Measurements from ENCODE around the gene CARMIL1.

Gene CARMIL1

DNA sequence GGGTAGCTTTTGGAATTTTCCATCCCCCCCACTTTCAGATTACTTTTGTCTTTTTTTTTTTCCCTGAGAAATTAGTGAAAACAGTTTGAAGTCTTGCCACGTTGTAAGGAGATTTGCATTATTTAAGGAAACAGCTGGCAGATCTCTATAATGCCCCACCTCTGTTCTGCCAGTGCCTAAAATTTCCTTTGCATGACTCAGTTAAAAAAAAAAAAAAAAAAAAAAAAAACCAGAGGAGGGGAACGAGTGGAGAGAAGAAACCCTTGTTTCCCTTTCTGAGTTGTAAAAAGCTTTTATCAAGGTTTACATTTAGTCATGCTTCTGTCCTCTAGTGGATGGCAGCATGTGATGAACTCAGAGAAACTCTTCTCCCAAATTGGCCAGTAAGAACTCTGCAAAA lies 33.5 kb downstream of the CARMIL1 start:
- Histone ChIP-seq H3K9ac (ENCODE audit: low read length) (no peak overlapping the region), H3K4me3 (ENCODE audit: low read depth in 1 of 2, low read length in 2 of 2) (no peak overlapping the region), H3K27ac (ENCODE audit: low read depth, low read length) (peak overlapping the region; percentile 3), H3K27me3 (ENCODE audit: control insufficient read depth in 1 of 2, insufficient read depth in 2 of 2, low read length in 2 of 2) (no peaks in the 10 kb centered on the region), H3K9me3 (ENCODE audit: low read length) (no peaks in the 10 kb centered on the region), H3K36me3 (ENCODE audit: insufficient read depth, low read length) (no peaks in the 10 kb centered on the region), H3K4me1 (ENCODE audit: insufficient read depth, low read length) (no peaks in the 10 kb centered on the region)

DNA sequence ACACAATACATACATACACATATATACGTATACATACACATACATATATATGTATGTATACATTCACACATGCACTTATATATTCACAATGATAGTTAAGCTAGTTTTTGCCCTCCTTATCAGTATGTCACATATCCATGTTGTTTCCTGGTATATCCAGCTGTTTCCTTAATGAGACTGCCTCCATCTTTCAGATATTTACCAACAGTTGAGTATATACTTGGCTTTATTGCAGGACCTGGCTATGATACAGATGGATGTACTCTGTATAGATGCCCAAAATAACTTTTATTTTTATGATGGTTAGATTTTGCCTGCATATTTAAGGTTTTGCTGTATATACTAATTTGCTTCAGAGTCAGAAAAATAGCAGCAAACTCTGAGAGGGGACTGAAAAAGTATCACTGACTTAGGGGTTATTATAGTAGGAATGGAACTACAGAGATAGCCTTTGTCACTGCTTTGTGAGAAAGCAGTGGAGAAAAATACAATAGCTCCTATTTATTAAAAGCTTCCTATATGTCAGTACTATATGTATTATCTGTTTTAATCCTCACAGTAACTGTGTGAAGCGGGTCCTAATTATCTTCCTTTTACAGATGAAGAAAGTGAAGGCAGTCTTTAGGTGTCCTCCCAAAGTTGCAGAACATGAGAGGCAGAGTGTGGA lies 35.5 kb downstream of the CARMIL1 start:
- Histone ChIP-seq H3K4me1 (ENCODE audit: insufficient read depth, low read length) (no peaks in the 10 kb centered on the region), H3K27me3 (ENCODE audit: control insufficient read depth in 1 of 2, insufficient read depth in 2 of 2, low read length in 2 of 2) (no peaks in the 10 kb centered on the region), H3K36me3 (ENCODE audit: insufficient read depth, low read length) (no peaks in the 10 kb centered on the region), H3K9ac (ENCODE audit: low read length) (no peak overlapping the region), H3K27ac (ENCODE audit: low read depth, low read length) (no peak overlapping the region), H3K9me3 (ENCODE audit: low read length) (no peaks in the 10 kb centered on the region), H3K4me3 (ENCODE audit: low read depth in 1 of 2, low read length in 2 of 2) (no peak overlapping the region)

DNA sequence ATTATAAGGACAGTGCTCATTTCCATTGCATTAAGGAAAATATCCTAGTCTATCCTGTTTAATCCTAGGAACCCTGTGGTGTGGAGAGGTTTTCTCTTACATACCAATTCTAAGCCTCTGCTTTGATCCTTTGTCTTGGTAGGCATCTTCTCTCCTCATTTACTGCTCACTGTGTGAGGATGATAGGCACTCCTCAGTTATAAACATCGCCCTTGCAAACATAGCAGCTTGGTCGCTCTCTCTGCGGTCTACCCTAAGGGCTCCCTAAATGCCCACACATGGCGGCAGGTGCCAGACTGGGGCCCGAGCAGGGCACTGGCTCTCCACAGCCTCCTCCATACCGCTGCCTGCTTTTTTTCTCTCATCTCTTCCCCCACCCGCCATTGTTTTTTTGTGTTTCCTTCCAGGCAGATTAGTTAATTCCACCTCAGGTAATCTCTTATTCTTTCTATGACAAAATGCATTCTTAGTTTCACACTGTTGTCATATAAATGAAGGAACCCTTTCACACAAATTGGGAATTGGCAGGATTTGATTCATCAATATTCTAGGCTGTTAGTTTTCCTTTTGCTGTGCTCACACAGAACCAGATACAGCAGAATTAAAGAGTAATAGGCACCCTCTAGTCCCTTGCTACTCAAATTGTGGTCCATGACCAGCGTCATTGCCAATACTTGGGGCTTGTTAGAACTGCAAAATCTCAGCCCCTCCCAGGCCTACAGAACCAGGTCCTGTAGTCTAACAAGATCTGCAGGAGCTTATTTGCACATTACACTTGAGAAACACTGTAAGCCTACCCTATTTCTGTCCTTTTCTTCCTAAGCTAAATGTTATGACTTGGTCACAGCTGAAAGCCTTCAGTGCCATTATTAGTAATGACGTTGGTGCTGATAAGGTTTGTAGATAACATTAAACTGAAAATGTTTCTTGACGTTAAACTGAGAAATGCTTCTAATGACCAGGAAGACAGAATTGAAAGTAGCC lies 36.3 kb downstream of the CARMIL1 start:
- Histone ChIP-seq H3K9me3 (ENCODE audit: low read length) (no peaks in the 10 kb centered on the region), H3K36me3 (ENCODE audit: insufficient read depth, low read length) (no peaks in the 10 kb centered on the region), H3K27me3 (ENCODE audit: control insufficient read depth in 1 of 2, insufficient read depth in 2 of 2, low read length in 2 of 2) (no peaks in the 10 kb centered on the region), H3K4me3 (ENCODE audit: low read depth in 1 of 2, low read length in 2 of 2) (no peak overlapping the region), H3K4me1 (ENCODE audit: insufficient read depth, low read length) (no peaks in the 10 kb centered on the region), H3K27ac (ENCODE audit: low read depth, low read length) (no peak overlapping the region), H3K9ac (ENCODE audit: low read length) (no peak overlapping the region)

DNA sequence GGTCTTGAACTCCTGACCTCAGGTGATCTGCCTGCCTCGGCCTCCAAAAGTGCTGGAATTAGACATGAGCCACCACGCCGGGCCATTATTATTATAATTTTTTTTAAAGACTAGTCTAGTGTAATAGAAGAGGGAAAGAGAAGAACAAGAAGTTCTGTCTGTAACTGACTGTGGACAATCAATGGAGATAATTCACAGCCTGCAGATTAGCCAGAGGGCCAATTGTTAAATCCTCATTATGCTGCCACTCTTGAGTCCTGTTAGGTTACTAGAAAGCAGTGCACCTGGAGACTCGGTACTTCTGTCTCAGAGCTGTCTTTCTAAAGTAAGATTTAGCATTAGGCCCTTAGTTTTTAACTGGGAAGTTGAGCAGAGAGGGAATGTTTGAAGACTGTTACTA lies 37.5 kb downstream of the CARMIL1 start:
- Histone ChIP-seq H3K4me3 (ENCODE audit: low read depth in 1 of 2, low read length in 2 of 2) (no peak overlapping the region), H3K4me1 (ENCODE audit: insufficient read depth, low read length) (no peaks in the 10 kb centered on the region), H3K27ac (ENCODE audit: low read depth, low read length) (no peak overlapping the region), H3K9ac (ENCODE audit: low read length) (no peak overlapping the region), H3K9me3 (ENCODE audit: low read length) (no peaks in the 10 kb centered on the region), H3K27me3 (ENCODE audit: control insufficient read depth in 1 of 2, insufficient read depth in 2 of 2, low read length in 2 of 2) (no peaks in the 10 kb centered on the region), H3K36me3 (ENCODE audit: insufficient read depth, low read length) (no peaks in the 10 kb centered on the region)

DNA sequence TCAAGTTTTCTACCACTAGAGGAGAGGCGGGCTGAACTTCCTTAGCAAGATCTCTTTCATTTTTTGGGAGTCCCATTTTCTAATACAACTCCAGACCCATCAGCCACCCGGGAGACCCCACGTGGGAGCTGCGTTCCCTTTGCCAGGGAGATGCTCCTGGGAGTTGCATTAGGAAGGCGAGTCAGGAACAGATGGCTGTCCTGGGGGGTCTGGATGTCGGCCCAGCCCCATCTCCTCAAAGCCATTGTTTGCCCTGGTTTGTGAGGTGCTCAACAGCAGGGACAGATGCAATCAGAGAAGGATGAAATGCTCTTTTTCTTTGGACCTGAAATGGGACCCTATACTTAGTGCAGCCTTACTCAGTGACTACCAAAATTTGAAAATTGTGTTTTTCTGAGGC lies 39.4 kb downstream of the CARMIL1 start:
- Histone ChIP-seq H3K27ac (ENCODE audit: low read depth, low read length) (no peak overlapping the region), H3K4me1 (ENCODE audit: insufficient read depth, low read length) (no peaks in the 10 kb centered on the region), H3K36me3 (ENCODE audit: insufficient read depth, low read length) (no peaks in the 10 kb centered on the region), H3K9ac (ENCODE audit: low read length) (no peak overlapping the region), H3K4me3 (ENCODE audit: low read depth in 1 of 2, low read length in 2 of 2) (no peak overlapping the region), H3K9me3 (ENCODE audit: low read length) (no peaks in the 10 kb centered on the region), H3K27me3 (ENCODE audit: control insufficient read depth in 1 of 2, insufficient read depth in 2 of 2, low read length in 2 of 2) (no peaks in the 10 kb centered on the region)

DNA sequence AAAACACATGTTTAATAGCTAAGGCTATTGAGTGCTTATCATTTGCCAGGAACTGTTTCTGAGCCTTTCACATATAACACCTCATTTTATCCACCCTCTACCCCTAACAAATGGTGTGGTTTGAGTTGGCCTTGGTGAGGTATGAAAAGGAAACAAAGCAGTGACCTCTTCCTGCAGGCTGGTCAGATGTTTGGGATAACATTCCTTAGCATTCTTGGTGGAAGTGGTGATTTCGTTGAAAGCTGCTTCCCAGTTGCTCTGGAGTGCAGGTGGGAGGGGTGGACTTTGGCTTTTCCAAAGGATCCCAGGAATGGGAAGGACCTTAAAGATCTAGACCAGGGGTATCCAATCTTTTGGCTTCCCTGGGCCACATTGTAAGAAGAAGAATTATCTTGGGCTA lies 41.3 kb downstream of the CARMIL1 start:
- no peak overlapping the region for H3K9ac ChIP-seq (ENCODE audit: low read length)
- no peak overlapping the region for H3K4me3 ChIP-seq (ENCODE audit: low read depth in 1 of 2, low read length in 2 of 2)
- no peaks in the 10 kb centered on the region for H3K27me3 ChIP-seq (ENCODE audit: control insufficient read depth in 1 of 2, insufficient read depth in 2 of 2, low read length in 2 of 2)
- H3K36me3 ChIP-seq (ENCODE audit: insufficient read depth, low read length) = no peaks in the 10 kb centered on the region
- no peak overlapping the region for H3K27ac ChIP-seq (ENCODE audit: low read depth, low read length)
- H3K4me1 ChIP-seq (ENCODE audit: insufficient read depth, low read length) = no peaks in the 10 kb centered on the region
- no peaks in the 10 kb centered on the region for H3K9me3 ChIP-seq (ENCODE audit: low read length)

DNA sequence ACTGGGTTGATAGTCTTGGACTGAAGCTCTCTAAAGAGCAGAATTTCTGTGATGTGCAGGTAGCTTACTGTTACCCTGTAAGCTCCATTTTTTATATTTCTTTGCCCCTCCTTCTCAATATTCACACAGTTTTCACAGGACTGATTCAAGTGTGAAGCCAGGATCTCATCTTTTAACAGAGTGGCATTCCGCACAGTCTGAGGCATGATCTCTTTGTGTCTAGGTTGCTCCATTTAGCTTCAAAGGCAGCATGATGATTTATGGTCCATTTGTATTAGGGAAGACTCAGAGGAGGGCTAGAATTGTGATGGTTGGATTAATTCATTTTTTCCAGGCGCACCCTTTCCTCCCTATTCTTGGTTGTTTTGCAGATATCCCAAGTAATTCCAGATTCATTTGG lies 43.5 kb downstream of the CARMIL1 start:
- Histone ChIP-seq H3K9me3 (ENCODE audit: low read length) (no peaks in the 10 kb centered on the region), H3K27me3 (ENCODE audit: control insufficient read depth in 1 of 2, insufficient read depth in 2 of 2, low read length in 2 of 2) (no peaks in the 10 kb centered on the region), H3K4me3 (ENCODE audit: low read depth in 1 of 2, low read length in 2 of 2) (no peak overlapping the region), H3K4me1 (ENCODE audit: insufficient read depth, low read length) (no peaks in the 10 kb centered on the region), H3K36me3 (ENCODE audit: insufficient read depth, low read length) (no peaks in the 10 kb centered on the region), H3K27ac (ENCODE audit: low read depth, low read length) (no peak overlapping the region), H3K9ac (ENCODE audit: low read length) (no peak overlapping the region)

DNA sequence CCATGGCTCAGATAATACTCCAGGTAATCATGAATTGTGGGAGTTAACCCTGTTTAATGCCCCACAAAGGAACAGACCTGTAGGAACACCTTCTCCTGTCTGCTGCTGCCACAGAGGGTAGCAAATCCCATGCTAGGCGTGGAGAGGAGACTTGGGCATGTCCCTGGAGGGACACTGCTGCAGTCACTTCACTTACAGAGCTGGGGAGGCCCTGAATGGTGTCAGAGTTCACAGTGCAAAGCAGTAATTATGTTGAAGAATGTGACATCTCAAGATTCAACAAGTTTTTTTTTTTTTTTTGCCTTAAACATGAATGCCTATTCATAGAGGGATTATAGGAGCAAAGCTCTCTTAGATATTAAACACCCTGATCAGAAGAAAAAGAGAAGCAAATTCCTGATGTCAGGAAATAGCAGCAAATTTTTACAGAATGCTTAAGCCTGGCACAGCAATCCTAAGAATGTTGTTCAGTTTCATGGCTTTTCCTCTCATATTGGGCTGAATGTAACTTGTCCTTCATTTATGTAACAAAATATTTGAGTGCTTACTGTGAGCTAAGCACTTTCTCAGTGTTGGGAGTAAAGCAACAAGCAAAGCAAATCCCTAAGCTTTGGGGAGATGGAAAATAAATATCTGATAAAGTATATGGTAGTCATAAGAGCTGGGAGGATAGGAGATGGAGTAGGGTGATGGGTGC lies 45.0 kb downstream of the CARMIL1 start:
- Histone ChIP-seq H3K4me3 (ENCODE audit: low read depth in 1 of 2, low read length in 2 of 2) (no peak overlapping the region), H3K27ac (ENCODE audit: low read depth, low read length) (no peak overlapping the region), H3K36me3 (ENCODE audit: insufficient read depth, low read length) (no peaks in the 10 kb centered on the region), H3K9ac (ENCODE audit: low read length) (no peak overlapping the region), H3K4me1 (ENCODE audit: insufficient read depth, low read length) (no peaks in the 10 kb centered on the region), H3K27me3 (ENCODE audit: control insufficient read depth in 1 of 2, insufficient read depth in 2 of 2, low read length in 2 of 2) (no peaks in the 10 kb centered on the region), H3K9me3 (ENCODE audit: low read length) (no peaks in the 10 kb centered on the region)

DNA sequence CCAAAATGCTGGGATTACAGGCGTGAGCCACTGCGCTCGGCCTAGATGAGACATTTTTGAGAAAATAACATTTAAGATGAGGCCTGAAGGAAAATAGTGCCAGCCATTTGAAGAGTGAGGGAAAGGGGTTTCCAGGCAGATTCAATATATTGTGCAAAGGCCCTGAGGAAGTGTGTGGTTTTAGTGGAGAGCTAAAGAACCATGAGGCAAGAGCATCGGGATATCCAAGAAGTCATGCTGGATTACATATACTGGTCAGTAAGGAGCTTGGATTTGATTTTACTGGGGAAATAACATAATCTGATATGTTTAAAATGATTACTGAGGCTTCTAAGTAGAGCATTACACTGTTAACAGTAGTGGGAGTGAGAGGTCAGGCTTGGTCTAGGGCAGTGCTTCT lies 47.0 kb downstream of the CARMIL1 start:
- Histone ChIP-seq H3K9me3 (ENCODE audit: low read length) (no peaks in the 10 kb centered on the region), H3K9ac (ENCODE audit: low read length) (no peak overlapping the region), H3K4me3 (ENCODE audit: low read depth in 1 of 2, low read length in 2 of 2) (no peak overlapping the region), H3K27me3 (ENCODE audit: control insufficient read depth in 1 of 2, insufficient read depth in 2 of 2, low read length in 2 of 2) (no peaks in the 10 kb centered on the region), H3K36me3 (ENCODE audit: insufficient read depth, low read length) (no peaks in the 10 kb centered on the region), H3K27ac (ENCODE audit: low read depth, low read length) (no peak overlapping the region), H3K4me1 (ENCODE audit: insufficient read depth, low read length) (no peaks in the 10 kb centered on the region)

DNA sequence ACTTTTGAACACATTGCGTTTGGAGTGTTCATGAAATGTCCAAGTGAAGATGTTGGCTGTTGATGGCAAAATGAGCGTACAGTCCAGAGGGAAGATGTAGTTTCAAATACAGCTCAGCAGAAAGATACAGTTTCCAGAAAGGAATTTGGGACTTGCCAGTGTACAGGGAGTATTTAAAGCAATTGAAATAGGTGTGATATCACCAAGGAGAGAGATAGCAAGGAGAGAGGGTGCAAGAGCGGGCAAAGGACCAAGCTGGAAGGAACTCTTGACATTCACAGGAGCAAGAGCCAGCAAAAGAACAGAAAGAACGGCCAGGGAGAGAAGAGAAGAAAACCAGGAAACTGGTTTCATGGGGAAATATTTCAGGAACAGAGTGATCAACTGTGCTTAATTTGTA lies 47.8 kb downstream of the CARMIL1 start:
- H3K36me3 ChIP-seq (ENCODE audit: insufficient read depth, low read length) = no peaks in the 10 kb centered on the region
- H3K4me3 ChIP-seq (ENCODE audit: low read depth in 1 of 2, low read length in 2 of 2) = no peak overlapping the region
- H3K9ac ChIP-seq (ENCODE audit: low read length) = no peak overlapping the region
- H3K4me1 ChIP-seq (ENCODE audit: insufficient read depth, low read length) = no peaks in the 10 kb centered on the region
- H3K9me3 ChIP-seq (ENCODE audit: low read length) = no peaks in the 10 kb centered on the region
- no peaks in the 10 kb centered on the region for H3K27me3 ChIP-seq (ENCODE audit: control insufficient read depth in 1 of 2, insufficient read depth in 2 of 2, low read length in 2 of 2)
- H3K27ac ChIP-seq (ENCODE audit: low read depth, low read length) = no peak overlapping the region

DNA sequence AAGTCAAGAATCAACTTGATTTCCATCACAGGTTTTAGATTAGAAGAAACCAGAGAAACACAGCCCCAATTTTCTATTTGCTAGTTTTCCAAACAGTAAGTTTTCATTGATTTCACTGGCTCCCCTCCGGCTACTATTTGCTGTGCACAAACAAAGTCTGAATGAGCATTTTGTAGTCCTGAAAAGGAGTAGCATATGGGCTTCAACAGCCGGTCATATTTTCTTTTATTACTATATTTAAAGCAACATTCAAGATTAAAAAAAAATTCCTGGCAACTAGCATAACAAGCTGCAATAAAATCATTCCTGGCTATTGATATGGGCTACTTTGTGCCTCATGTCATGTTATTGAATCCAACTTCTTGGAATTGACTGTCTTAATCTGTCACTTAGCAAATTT lies 48.3 kb downstream of the CARMIL1 start:
- Histone ChIP-seq H3K9me3 (ENCODE audit: low read length) (no peaks in the 10 kb centered on the region), H3K27me3 (ENCODE audit: control insufficient read depth in 1 of 2, insufficient read depth in 2 of 2, low read length in 2 of 2) (no peaks in the 10 kb centered on the region), H3K36me3 (ENCODE audit: insufficient read depth, low read length) (no peaks in the 10 kb centered on the region), H3K4me1 (ENCODE audit: insufficient read depth, low read length) (no peaks in the 10 kb centered on the region), H3K27ac (ENCODE audit: low read depth, low read length) (no peak overlapping the region), H3K4me3 (ENCODE audit: low read depth in 1 of 2, low read length in 2 of 2) (no peak overlapping the region), H3K9ac (ENCODE audit: low read length) (no peak overlapping the region)
